GM12891 (cell line): ENCODE data around the gene CCDC57.

Source experiments
- POLR2A ChIP-seq: IDR thresholded peaks from 2 replicates; pipeline ENCODE4 v1.6.1; 2011; ENCODE audit warnings: low read depth, low read length, control low read depth
- POLR2AphosphoS5 ChIP-seq: IDR thresholded peaks from 2 replicates; pipeline ENCODE4 v1.6.1; 2011; ENCODE audit warnings: low read depth, low read length, control low read depth

DNA sequence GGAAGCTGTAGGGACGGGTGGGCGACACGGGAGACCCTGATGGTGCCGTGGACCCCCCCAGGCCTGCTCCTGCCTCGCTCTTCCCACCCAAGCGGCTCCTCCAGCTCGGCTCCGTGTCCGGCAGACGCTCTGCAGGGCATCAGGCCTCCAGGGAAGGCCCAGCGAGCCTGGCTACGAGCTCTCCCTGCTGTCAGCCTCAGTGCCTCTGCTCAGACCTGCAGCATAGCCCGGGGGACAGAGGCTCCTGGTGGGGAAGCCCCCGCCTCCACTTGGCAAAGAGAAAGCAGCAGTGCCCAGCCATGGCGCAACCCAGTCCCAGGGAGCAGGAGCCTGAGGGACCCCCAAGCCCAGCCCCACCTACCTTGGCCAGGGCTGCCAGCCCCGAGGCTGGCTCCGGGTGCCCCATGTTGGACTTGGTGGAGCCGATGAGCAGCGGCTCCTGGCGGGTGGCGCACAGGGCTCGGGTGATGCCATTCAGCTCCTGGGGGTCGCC, 120.5 kb downstream of the CCDC57 start:
- TF ChIP-seq POLR2AphosphoS5 = no peak
- TF ChIP-seq POLR2A = no peak
